KMS-11 (cell line): ENCODE measurements around the gene ZFP36L2.

ENCODE experiments used
- H2AFZ ChIP-seq: fragments of 200-600 bp; sonication (generic); 2 replicates; pipeline ENCODE4 v1.6.1; 2016; ENCODE audit warnings: antibody characterized with exemption, mixed run types, low read depth
- H3K27ac ChIP-seq: fragments of 200-600 bp; sonication (generic); 2 replicates; pipeline ENCODE4 v1.6.1; 2016; ENCODE audit warnings: mild to moderate bottlenecking, mixed run types
- H3K27me3 ChIP-seq: fragments of 200-600 bp; sonication (generic); 2 replicates; pipeline ENCODE4 v1.6.1; 2017; ENCODE audit warnings: mild to moderate bottlenecking, low read depth, mixed run types, moderate library complexity; ENCODE audit not compliant: insufficient read depth
- H3K36me3 ChIP-seq: fragments of 200-600 bp; sonication (generic); 2 replicates; pipeline ENCODE4 v1.6.1; 2017; ENCODE audit warnings: mild to moderate bottlenecking, mixed run types; ENCODE audit not compliant: insufficient read depth
- H3K4me1 ChIP-seq: fragments of 200-600 bp; sonication (generic); 2 replicates; pipeline ENCODE4 v1.6.1; 2016; ENCODE audit warnings: mild to moderate bottlenecking, low read depth, mixed run types; ENCODE audit not compliant: poor library complexity, severe bottlenecking
- H3K4me2 ChIP-seq: fragments of 200-600 bp; sonication (generic); 2 replicates; pipeline ENCODE4 v1.7.0; 2016; ENCODE audit warnings: mild to moderate bottlenecking, mixed run types
- H3K4me3 ChIP-seq: fragments of 200-600 bp; sonication (generic); IDR thresholded peaks from 2 replicates; pipeline ENCODE4 v1.6.1; 2017; ENCODE audit warnings: low read depth, low read length, mixed read lengths; ENCODE audit not compliant: insufficient read depth
- H3K79me2 ChIP-seq: fragments of 200-600 bp; sonication (generic); 2 replicates; pipeline ENCODE4 v1.6.1; 2016; ENCODE audit warnings: low read depth, mixed run types; ENCODE audit not compliant: insufficient read depth
- H3K9ac ChIP-seq: fragments of 200-600 bp; sonication (generic); 2 replicates; pipeline ENCODE4 v1.6.1; 2016; ENCODE audit warnings: mild to moderate bottlenecking, mixed run types
- H4K20me1 ChIP-seq: fragments of 200-600 bp; sonication (generic); 2 replicates; pipeline ENCODE4 v1.6.1; 2016; ENCODE audit warnings: mild to moderate bottlenecking, mixed run types; ENCODE audit not compliant: insufficient read depth
- TF ChIP-seq, protein P1 (sequence below): fragments of 200-600 bp; sonication (generic); conservative IDR thresholded peaks from 2 replicates; pipeline ENCODE4 v1.6.1; 2017; ENCODE audit warnings: low read depth, mild to moderate bottlenecking, antibody characterized with exemption, low read length, moderate library complexity, mixed read lengths

ZFP36L2 gene

DNA sequence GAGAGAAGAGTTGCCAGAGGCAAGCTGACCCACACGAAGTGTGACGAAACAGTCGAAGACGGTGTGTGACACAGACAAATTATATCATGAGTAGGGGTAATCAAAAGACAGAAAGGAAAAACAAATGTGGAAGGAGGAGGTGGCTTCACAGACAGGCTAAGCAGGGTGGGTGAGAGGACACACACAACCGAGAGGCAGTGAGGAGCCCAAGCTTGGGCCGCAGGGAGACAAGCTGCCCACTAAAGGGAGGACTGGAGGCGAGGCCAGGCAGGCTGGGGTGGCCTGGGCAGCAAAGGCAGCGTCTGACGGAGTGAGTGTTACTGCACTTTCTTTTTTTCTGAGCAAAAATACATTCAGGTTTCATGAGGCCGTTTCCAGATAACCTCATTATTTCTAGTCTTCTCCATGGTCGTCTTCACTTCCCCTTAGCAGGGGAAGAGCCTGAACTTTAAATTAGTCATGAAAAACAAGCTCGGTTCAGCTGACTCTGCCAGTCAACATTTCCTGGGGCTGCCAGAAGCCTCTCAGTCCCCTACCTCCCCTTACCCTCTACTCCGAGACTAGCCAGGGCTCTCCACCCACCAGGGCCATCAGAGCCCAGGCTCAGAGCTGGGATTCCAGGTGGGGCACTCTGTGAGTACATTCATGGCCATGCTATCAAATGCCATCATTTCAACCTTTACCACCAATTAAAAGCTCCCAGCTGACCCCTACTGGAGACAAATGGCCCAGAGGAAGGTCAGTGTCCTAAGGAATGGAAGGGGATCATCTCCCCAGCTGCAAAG lies 13.8 kb upstream of the ZFP36L2 start:
- Histone ChIP-seq H4K20me1 (no peaks in the 10 kb centered on the region), H3K27me3 (no peaks in the 10 kb centered on the region), H3K4me1 (peaks cover 8% of the 10 kb centered on the region), H3K9ac (no peak overlapping the region), H3K4me2 (no peak overlapping the region), H3K36me3 (no peaks in the 10 kb centered on the region), H3K27ac (no peak overlapping the region), H3K4me3 (no peak overlapping the region), H2AFZ (no peak overlapping the region), H3K79me2 (no peaks in the 10 kb centered on the region)
- TF ChIP-seq, protein P1, sequence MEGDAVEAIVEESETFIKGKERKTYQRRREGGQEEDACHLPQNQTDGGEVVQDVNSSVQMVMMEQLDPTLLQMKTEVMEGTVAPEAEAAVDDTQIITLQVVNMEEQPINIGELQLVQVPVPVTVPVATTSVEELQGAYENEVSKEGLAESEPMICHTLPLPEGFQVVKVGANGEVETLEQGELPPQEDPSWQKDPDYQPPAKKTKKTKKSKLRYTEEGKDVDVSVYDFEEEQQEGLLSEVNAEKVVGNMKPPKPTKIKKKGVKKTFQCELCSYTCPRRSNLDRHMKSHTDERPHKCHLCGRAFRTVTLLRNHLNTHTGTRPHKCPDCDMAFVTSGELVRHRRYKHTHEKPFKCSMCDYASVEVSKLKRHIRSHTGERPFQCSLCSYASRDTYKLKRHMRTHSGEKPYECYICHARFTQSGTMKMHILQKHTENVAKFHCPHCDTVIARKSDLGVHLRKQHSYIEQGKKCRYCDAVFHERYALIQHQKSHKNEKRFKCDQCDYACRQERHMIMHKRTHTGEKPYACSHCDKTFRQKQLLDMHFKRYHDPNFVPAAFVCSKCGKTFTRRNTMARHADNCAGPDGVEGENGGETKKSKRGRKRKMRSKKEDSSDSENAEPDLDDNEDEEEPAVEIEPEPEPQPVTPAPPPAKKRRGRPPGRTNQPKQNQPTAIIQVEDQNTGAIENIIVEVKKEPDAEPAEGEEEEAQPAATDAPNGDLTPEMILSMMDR, result no peak

GRCh38 chr2:43238813-43239212 lies 12.4 kb upstream of the ZFP36L2 start:
- Histone ChIP-seq H3K36me3 (no peaks in the 10 kb centered on the region), H4K20me1 (no peaks in the 10 kb centered on the region), H3K9ac (no peak overlapping the region), H3K27me3 (no peaks in the 10 kb centered on the region), H3K4me3 (no peak overlapping the region), H3K79me2 (no peaks in the 10 kb centered on the region), H3K4me2 (no peak overlapping the region), H3K27ac (no peak overlapping the region), H2AFZ (no peak overlapping the region), H3K4me1 (peaks cover 8% of the 10 kb centered on the region)
- TF ChIP-seq, protein P1, result no peak

DNA sequence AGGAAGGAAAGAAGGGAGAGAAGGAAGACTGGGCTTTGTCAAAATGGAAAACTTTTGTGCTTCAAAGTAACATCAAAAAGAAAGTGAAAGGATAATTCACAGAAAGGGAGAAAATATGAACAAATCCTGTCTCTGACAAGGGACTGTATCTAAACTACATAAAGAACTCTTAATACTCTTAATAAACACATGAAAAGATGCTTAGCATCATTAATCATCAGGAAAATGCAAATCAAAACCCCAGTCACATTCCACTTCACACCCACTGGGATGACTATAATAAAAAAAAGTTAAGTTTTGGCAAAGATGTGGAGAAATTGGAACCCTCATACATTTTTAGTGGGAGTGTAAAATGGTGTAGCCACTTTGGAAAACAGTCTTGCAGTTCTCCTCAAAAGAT lies 11.8 kb upstream of the ZFP36L2 start:
- Histone ChIP-seq H3K9ac (no peak overlapping the region), H3K4me1 (peaks cover 8% of the 10 kb centered on the region)

DNA sequence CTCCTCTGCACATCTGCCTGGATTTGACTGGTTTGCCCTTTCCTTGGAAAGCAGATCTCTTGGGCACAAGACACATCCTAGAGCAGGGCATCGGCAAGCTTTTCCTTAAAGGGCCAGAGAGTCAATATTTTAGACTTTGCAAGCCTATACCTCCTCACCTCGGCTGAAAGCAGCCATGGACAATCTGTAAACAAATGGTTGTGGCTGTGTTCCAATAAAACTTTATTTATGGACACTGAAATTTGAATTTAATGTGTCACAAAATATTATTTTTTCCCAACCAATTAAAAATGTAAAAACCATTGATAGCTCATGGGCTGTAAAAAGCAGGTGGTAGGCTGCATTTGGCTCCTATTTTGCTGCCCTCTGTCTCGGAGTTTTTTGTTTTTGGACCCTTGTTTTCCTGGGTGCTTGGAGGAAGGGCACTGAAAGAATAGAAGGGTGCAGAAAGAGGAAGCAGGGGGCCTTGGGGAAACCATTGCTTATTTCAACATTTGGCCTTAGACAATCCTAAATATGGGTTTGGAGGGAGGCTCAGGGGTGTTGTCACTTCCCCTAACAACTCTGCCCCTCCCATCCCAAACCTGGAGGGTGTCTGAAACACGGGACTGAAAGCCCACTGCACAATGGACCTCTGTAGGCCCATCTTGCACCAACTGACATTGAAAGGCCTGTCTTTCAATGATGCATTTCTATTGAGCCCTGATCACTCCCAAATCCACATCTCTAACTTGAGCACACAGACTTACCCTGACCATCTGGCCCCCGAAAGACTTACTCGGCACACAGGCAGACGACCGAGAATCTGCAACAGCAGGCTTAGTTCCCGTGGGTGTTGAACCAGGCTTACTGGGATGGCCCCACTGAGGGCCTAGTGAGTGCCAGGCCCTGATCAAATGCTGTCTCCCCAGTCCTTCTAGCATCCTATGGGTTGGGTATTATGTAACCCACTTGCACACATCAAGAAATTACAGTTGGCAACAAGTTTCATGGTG lies 7.1 kb upstream of the ZFP36L2 start:
- Histone ChIP-seq H3K4me1 (peaks cover 40% of the 10 kb centered on the region), H3K27ac (no peak overlapping the region), H3K27me3 (no peaks in the 10 kb centered on the region), H3K4me3 (no peak overlapping the region), H3K79me2 (no peaks in the 10 kb centered on the region), H2AFZ (no peak overlapping the region), H3K9ac (no peak overlapping the region), H3K36me3 (no peaks in the 10 kb centered on the region), H3K4me2 (no peak overlapping the region), H4K20me1 (no peaks in the 10 kb centered on the region)
- TF ChIP-seq, protein P1, result no peak

More for the DNA sequence above, 11.8 kb upstream of the ZFP36L2 start:
- H3K36me3 ChIP-seq, result no peaks in the 10 kb centered on the region
- H4K20me1 ChIP-seq, result no peaks in the 10 kb centered on the region
- H3K79me2 ChIP-seq, result no peaks in the 10 kb centered on the region
- no peak overlapping the region for H2AFZ ChIP-seq
- TF ChIP-seq, protein P1, result no peak
- no peak overlapping the region for H3K4me3 ChIP-seq
- no peaks in the 10 kb centered on the region for H3K27me3 ChIP-seq
- no peak overlapping the region; the same call in 1 of the 2 replicates for H3K4me2 ChIP-seq
- no peak overlapping the region for H3K27ac ChIP-seq
